ENCODE results near the gene SENP5. TPM values are rescaled to one million over a fixed set of nuclear protein-coding genes. Genes with fewer than 3 reads are reported as not detected.

Gene SENP5, protein sequence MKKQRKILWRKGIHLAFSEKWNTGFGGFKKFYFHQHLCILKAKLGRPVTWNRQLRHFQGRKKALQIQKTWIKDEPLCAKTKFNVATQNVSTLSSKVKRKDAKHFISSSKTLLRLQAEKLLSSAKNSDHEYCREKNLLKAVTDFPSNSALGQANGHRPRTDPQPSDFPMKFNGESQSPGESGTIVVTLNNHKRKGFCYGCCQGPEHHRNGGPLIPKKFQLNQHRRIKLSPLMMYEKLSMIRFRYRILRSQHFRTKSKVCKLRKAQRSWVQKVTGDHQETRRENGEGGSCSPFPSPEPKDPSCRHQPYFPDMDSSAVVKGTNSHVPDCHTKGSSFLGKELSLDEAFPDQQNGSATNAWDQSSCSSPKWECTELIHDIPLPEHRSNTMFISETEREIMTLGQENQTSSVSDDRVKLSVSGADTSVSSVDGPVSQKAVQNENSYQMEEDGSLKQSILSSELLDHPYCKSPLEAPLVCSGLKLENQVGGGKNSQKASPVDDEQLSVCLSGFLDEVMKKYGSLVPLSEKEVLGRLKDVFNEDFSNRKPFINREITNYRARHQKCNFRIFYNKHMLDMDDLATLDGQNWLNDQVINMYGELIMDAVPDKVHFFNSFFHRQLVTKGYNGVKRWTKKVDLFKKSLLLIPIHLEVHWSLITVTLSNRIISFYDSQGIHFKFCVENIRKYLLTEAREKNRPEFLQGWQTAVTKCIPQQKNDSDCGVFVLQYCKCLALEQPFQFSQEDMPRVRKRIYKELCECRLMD
- total RNA-seq (2011; cell fraction: chromatin; rRNA removed; ENCODE audit: low replicate concordance), result 92.0 and 190 TPM in 2 replicates
- total RNA-seq (2011; cell fraction: nucleolus; rRNA removed), result 43.0 and 53.3 TPM in 2 replicates
- total RNA-seq (2011; cell fraction: nucleoplasm; rRNA removed), result 79.2 and 121 TPM in 2 replicates
- total RNA-seq (2014; rRNA removed), result 35.8 and 38.4 TPM in 2 replicates
- total RNA-seq (2014; rRNA removed; fragmentation: Illumina TruSeq; extraction: Trizol), result 59.7 and 66.2 TPM in 2 replicates
- 51.1 and 54.4 TPM in 2 replicates for total RNA-seq (2015; rRNA removed; fragmentation: Illumina TruSeq; extraction: Trizol)
- total RNA-seq (2021), result 41.4 and 41.7 TPM in 2 replicates
- 45.1 and 48.8 TPM in 2 replicates for polyA plus RNA-seq (2011; rRNA removed)
- polyA plus RNA-seq (2011; cell fraction: cytosol; rRNA removed), result 11.2 and 19.8 TPM in 2 replicates
- 45.3 and 60.0 TPM in 2 replicates for polyA plus RNA-seq (2011; cell fraction: nucleus; rRNA removed)
- 17.8 and 21.4 TPM in 2 replicates for polyA plus RNA-seq (2012)
- 23.8 and 26.0 TPM in 2 replicates for polyA plus RNA-seq (2014; fragmentation: Illumina TruSeq; extraction: Trizol)
- 10 to 100 TPM; 18.3 to 24.8 TPM for polyA plus RNA-seq (2014; fragmentation: Nextera tagmentation; extraction: Ambion mirVana)
- 28.1 and 30.7 TPM in 2 replicates for polyA plus RNA-seq (2014; rRNA removed)
- 142 and 156 TPM in 2 replicates for polyA minus RNA-seq (2011; rRNA and poly(A)+ RNA removed)
- polyA minus RNA-seq (2011; cell fraction: cytosol; rRNA and poly(A)+ RNA removed), result 63.5 and 63.9 TPM in 2 replicates
- 24.9 and 55.4 TPM in 2 replicates for polyA minus RNA-seq (2011; cell fraction: nucleus; rRNA and poly(A)+ RNA removed)
- percentile 87 among the genes with signal in this experiment for Bru-seq, nascent RNA
- percentile 91 among the genes with signal in this experiment for BruChase-seq, experiment 1, labeled RNA remaining after a 2-hour chase
- percentile 91 among the genes with signal in this experiment for BruChase-seq, experiment 2, labeled RNA remaining after a 6-hour chase
- long read RNA-seq, experiment 1, full-length matches to known transcripts, result 40 of 134 reads
- long read RNA-seq, experiment 1, partial matches to known transcripts, result 15 of 134 reads
- long read RNA-seq, experiment 1, other reads (novel, unspliced or antisense), result 79 of 134 reads
- long read RNA-seq, experiment 2, partial matches to known transcripts, result 0 of 15 reads
- long read RNA-seq, experiment 2, other reads (novel, unspliced or antisense), result 15 of 15 reads
- long read RNA-seq, experiment 3, full-length matches to known transcripts, result 4 of 33 reads
- long read RNA-seq, experiment 3, partial matches to known transcripts, result 0 of 33 reads
- long read RNA-seq, experiment 3, other reads (novel, unspliced or antisense), result 29 of 33 reads

- H3K9me3 ChIP-seq (replicated peaks; ENCODE audit: control insufficient read depth, insufficient read depth, low read depth, low read length), result peaks cover 3% of the 10 kb centered on the region; the same call in 1 of the 2 replicates
- DNase-seq (ENCODE audit: extremely low read depth in 1 of 4, low spot score in 3 of 4) (peak; percentile 93 to 95 (median 94)), FAIRE-seq (peak; percentile 77), ATAC-seq (peak; percentile 96)
- H3K4me2 ChIP-seq (ENCODE audit: insufficient read depth, low read length), result peak within 1 kb of the TSS; percentile 85
- H3K9ac ChIP-seq (ENCODE audit: insufficient read depth in 1 of 2, low read depth in 2 of 2, low read length in 2 of 2), result peak within 1 kb of the TSS; percentile 94 to 99
- ChIA-PET CTCF (ENCODE audit: low intra/inter-chr PET ratio) (no interaction called here), POLR2A (interaction anchor here (0.9 to 2.1 kb wide), 15 partner anchors 10 to 162 kb away, joined by 3 to 10 read pairs (median 4); no protein-coding TSS in a partner anchor)
- H3K27me3 ChIP-seq (ENCODE audit: control insufficient read depth in 2 of 2, insufficient read depth in 2 of 2, low read length in 2 of 2), result no peaks in the 10 kb centered on the region
- BruUV-seq (replicated peaks), result no TSS peak
- under 1% methylated on average over 54 of the region's 93 CpGs for WGBS (ENCODE audit: insufficient coverage, low coverage, missing lambda C conversion rate)
- H4K20me1 ChIP-seq (replicated peaks; ENCODE audit: control insufficient read depth, insufficient read depth, low read length), result peaks cover 8% of the 10 kb centered on the region
- H3K27ac ChIP-seq (ENCODE audit: extremely low read depth, low read depth, low read length), result peak within 1 kb of the TSS; percentile 86
- H2AFZ ChIP-seq (ENCODE audit: low read depth, low read length), result peak within 1 kb of the TSS; percentile 95
- intact Hi-C loops (cut with micrococcal nuclease), result no loop called here
- H3K4me1 ChIP-seq (replicated peaks in 1 of 2; ENCODE audit: control insufficient read depth in 2 of 2, insufficient read depth in 2 of 2, low read length in 2 of 2), result peaks cover 2 to 21% of the 10 kb centered on the region in 2 experiments; a peak in 3 of 5 replicates
- in situ Hi-C loops (cut with MboI), result no loop called here
- H3K9me1 ChIP-seq (ENCODE audit: control insufficient read depth, insufficient read depth, low read length), result no peaks in the 10 kb centered on the region
- H3K4me3 ChIP-seq, result peak within 1 kb of the TSS; percentile 98
- peaks cover 24% of the 10 kb centered on the region; the same call in 2 of the 3 replicates for H3K36me3 ChIP-seq (ENCODE audit: control insufficient read depth, insufficient read depth, low read length)
- H3K79me2 ChIP-seq (ENCODE audit: control insufficient read depth, insufficient read depth, low read length), result peaks cover 51% of the 10 kb centered on the region
- no peak for TF ChIP-seq ZNF277 (CRISPR knock-in tag; IDR thresholded peaks at IDR 0.05; ENCODE audit: borderline replicate concordance)
- TF ChIP-seq DPF2 (IDR thresholded peaks at IDR 0.05), result peak; percentile 10; the same call in 1 of the 2 replicates
- 0 out of 2 replicates have a peak, but pooled peaks have one; percentile 25 for TF ChIP-seq DIDO1 (tag; IDR thresholded peaks at IDR 0.05; ENCODE audit: low read depth)
- TF ChIP-seq ARID1B (IDR thresholded peaks at IDR 0.05), result no peak; the same call in 1 of the 2 replicates
- TF ChIP-seq KDM4B (IDR thresholded peaks at IDR 0.05; ENCODE audit: borderline replicate concordance in 2 of 2, low read depth in 1 of 2), result 0 out of 4 replicates have a peak, but pooled peaks of 1 of the 2 experiments have one; percentile 54
- peak; percentile 63 for TF ChIP-seq FIP1L1 (IDR thresholded peaks at IDR 0.05; ENCODE audit: low read depth, low read length, poor library complexity, severe bottlenecking)
- no peak for TF ChIP-seq ZNF165 (CRISPR knock-in tag; IDR thresholded peaks at IDR 0.05; ENCODE audit: borderline replicate concordance)
- peak; percentile 72; the same call in 1 of the 2 replicates for TF ChIP-seq PML (IDR thresholded peaks at IDR 0.05; ENCODE audit: low read length)
- 0 out of 2 replicates have a peak, but pooled peaks have one; percentile 61 for TF ChIP-seq ATF6 (CRISPR knock-in tag; IDR thresholded peaks at IDR 0.05)
Measured at GRCh38 chr3:196867507-196868296, at the start of gene SENP5. SENP5 (plus strand) TSS chr3:196867920; CDS start chr3:196885182, 17,262 bp downstream.

Measured in K562 (cell line).